Measurements from ENCODE around the gene PTCH1.

PTCH1 gene

DNA sequence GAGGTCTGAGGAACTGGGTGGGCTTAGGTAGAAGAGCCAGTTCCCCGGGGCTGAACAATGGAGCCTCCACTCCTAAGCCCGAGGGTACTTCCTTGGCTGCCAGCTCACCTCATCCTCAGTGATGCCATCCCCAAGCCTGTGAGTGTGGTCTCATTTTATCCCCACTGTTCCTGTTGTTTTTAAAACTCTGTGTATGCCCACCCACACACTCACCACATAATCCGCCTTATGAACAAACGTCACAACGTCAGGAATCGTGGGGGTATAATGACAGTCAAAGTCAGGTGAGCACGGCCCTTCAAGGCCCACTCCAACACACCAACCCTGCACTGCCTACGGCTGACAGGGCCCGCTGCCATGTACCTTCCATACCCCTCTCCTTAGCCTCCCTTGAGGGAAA lies 61.1 kb downstream of the PTCH1 start:
- DNase-seq (ENCODE audit: low read depth) = no peak
- H3K4me3 ChIP-seq (ENCODE audit: control insufficient read depth, low read depth, low read length) = no peak overlapping the region
- TF ChIP-seq, protein P1, sequence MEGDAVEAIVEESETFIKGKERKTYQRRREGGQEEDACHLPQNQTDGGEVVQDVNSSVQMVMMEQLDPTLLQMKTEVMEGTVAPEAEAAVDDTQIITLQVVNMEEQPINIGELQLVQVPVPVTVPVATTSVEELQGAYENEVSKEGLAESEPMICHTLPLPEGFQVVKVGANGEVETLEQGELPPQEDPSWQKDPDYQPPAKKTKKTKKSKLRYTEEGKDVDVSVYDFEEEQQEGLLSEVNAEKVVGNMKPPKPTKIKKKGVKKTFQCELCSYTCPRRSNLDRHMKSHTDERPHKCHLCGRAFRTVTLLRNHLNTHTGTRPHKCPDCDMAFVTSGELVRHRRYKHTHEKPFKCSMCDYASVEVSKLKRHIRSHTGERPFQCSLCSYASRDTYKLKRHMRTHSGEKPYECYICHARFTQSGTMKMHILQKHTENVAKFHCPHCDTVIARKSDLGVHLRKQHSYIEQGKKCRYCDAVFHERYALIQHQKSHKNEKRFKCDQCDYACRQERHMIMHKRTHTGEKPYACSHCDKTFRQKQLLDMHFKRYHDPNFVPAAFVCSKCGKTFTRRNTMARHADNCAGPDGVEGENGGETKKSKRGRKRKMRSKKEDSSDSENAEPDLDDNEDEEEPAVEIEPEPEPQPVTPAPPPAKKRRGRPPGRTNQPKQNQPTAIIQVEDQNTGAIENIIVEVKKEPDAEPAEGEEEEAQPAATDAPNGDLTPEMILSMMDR (conservative IDR thresholded peaks at IDR 0.05; ENCODE audit: control insufficient read depth, insufficient read depth, low read depth, low read length) = no peak

DNA sequence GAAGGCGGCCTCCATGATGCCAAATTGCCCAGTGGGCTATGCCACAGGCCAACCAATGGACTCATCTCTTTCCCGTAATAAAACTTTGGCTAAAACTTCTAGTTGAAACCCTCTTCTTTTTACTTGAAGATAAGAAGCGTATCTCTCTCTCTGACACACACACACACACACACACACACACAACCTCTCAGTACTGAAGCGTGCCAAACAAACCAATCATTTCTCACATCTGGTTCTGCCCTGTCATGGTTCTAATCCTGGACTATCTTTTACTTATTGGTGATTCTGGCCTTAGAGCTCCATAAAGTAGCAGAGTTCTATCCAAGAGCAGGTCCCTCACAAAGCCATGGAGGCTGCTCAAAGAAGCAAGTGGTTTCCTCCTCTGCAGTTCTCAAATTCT lies 64.6 kb downstream of the PTCH1 start:
- TF ChIP-seq, protein P1 (conservative IDR thresholded peaks at IDR 0.05; ENCODE audit: control insufficient read depth, insufficient read depth, low read depth, low read length) = no peak
- H3K4me3 ChIP-seq (ENCODE audit: control insufficient read depth, low read depth, low read length) = no peak overlapping the region
- DNase-seq (ENCODE audit: low read depth) = no peak

DNA sequence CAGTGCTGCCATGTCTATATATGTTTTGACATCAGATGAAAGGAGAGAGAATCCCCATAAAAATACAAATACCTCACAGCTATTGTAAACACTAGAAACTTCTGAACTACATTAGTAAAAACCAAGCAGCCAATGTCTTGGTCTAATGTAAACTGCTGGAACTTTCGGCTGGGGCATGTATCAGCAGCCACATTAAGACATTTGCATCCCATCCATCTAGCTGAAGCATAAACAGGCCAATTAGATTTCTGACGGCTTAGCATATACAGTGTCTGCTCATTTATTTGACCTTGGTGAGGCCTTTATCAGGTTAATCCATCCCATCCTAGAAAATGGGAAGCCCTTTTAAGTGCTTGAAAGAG lies 65.7 kb downstream of the PTCH1 start:
- TF ChIP-seq, protein P1 (conservative IDR thresholded peaks at IDR 0.05; ENCODE audit: control insufficient read depth, insufficient read depth, low read depth, low read length) = no peak
- DNase-seq (ENCODE audit: low read depth) = no peak
- H3K4me3 ChIP-seq (ENCODE audit: control insufficient read depth, low read depth, low read length) = no peak overlapping the region

- TF ChIP-seq, protein P1 (conservative IDR thresholded peaks at IDR 0.05; ENCODE audit: control insufficient read depth, insufficient read depth, low read depth, low read length) = no peak
- H3K4me3 ChIP-seq (ENCODE audit: control insufficient read depth, low read depth, low read length) = no peak overlapping the region
- DNase-seq (ENCODE audit: low read depth) = no peak
These were observed 66.4 kb downstream of the PTCH1 start for GRCh38 chr9:95450171-95451064.

DNA sequence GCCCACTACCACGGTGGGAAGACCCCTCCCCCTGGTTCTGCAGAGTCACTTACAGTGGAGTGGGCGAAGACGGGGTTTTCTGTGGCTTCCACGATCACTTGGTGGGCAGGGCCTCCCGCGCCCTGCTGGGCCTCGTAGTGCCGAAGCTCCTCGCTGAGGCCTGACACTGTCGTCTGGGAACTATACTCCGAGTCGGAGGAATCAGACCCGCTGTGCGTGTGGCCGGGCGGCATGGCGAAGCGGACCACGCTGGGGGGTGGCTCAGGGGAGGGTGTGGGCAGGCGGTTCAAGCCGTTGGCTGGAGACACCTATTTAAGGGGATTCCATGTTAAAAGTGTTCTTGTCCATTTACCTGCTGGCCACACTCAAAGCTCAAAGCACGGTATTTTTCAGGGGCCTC lies 67.8 kb downstream of the PTCH1 start:
- no peak overlapping the region for H3K4me3 ChIP-seq (ENCODE audit: control insufficient read depth, low read depth, low read length)
- TF ChIP-seq, protein P1 (conservative IDR thresholded peaks at IDR 0.05; ENCODE audit: control insufficient read depth, insufficient read depth, low read depth, low read length) = no peak
- DNase-seq (ENCODE audit: low read depth) = no peak

GRCh38 chr9:95447660-95448420 lies 68.9 kb downstream of the PTCH1 start:
- no peak for DNase-seq (ENCODE audit: low read depth)
- no peak overlapping the region for H3K4me3 ChIP-seq (ENCODE audit: control insufficient read depth, low read depth, low read length)
- TF ChIP-seq, protein P1 (conservative IDR thresholded peaks at IDR 0.05; ENCODE audit: control insufficient read depth, insufficient read depth, low read depth, low read length) = no peak
